K562 treated with DMSO at 1 percent for 48 hours (cell line): ENCODE results near the gene ZNF587. TPM values are rescaled to one million over a fixed set of nuclear protein-coding genes. Genes with fewer than 3 reads are reported as not detected.

Experiments
- total RNA-seq: library from RNA; unstranded; fragments of 300-600 nt; gene quantifications from 2 replicates; pipeline ENCODE4 v1.2.3, GENCODE V29; 2022; ENCODE audit warnings: low replicate concordance; ENCODE audit errors: extremely low read depth

Gene ZNF587
- not detected in 2 replicates for total RNA-seq

GRCh38 chr19:57849666-57850473, at the start of gene ZNF587:
Gene ZNF587 (plus strand): TSS chr19:57849859. CDS start chr19:57850039, 180 bp downstream.

GRCh38 chr19:57814505-57815246, 35.0 kb upstream of the ZNF587 start, which contains the start of gene ZNF552:
Gene ZNF552 (minus strand): TSS chr19:57814913. CDS start chr19:57814743, 170 bp downstream.

GRCh38 chr19:57830071-57830602, 19.5 kb upstream of the ZNF587 start, which contains the start of gene ZNF587B:
Gene ZNF587B (plus strand): TSS chr19:57830299. CDS start chr19:57830529, 230 bp downstream.

GRCh38 chr19:57888560-57889231, 39.0 kb downstream of the ZNF587 start, which contains the start of gene ZNF814:
Gene ZNF814 (minus strand): TSS chr19:57889037. CDS start chr19:57888802, 235 bp downstream.

Other genes with a start within 250 kb of the ZNF587 start
- not detected in 2 replicates for gene ZNF530, start 250.0 kb upstream of the ZNF587 start, total RNA-seq
- gene ZNF134, start 235.6 kb upstream of the ZNF587 start, total RNA-seq, result not detected in 2 replicates
- not detected in 2 replicates for gene ZNF211, start 216.7 kb upstream of the ZNF587 start, total RNA-seq
- not detected in 2 replicates for gene ZSCAN4, start 180.9 kb upstream of the ZNF587 start, total RNA-seq
- gene ZNF551, start 167.9 kb upstream of the ZNF587 start, total RNA-seq, result not detected in 2 replicates
- not detected in 2 replicates for gene ZNF154, start 140.7 kb upstream of the ZNF587 start, total RNA-seq
- gene ZNF671, start 122.2 kb upstream of the ZNF587 start, total RNA-seq, result not detected in 2 replicates
- not detected in 2 replicates for gene ZNF776, start 103.0 kb upstream of the ZNF587 start, total RNA-seq
- not detected in 2 replicates for gene ZNF586, start 80.2 kb upstream of the ZNF587 start, total RNA-seq
- gene ZNF552, start 34.9 kb upstream of the ZNF587 start, total RNA-seq, result not detected in 2 replicates
- not detected in 2 replicates for gene ZNF587B, start 19.6 kb upstream of the ZNF587 start, total RNA-seq
- not detected in 2 replicates for gene ZNF814, start 39.2 kb downstream of the ZNF587 start, total RNA-seq
- not detected in 2 replicates for gene ZNF417, start 66.7 kb downstream of the ZNF587 start, total RNA-seq
- gene ZNF418, start 85.5 kb downstream of the ZNF587 start, total RNA-seq, result not detected in 2 replicates
- not detected in 2 replicates for gene ZNF256, start 97.8 kb downstream of the ZNF587 start, total RNA-seq
- gene C19orf18, start 124.7 kb downstream of the ZNF587 start, total RNA-seq, result not detected in 2 replicates
- not detected in 2 replicates for gene ZNF606, start 153.0 kb downstream of the ZNF587 start, total RNA-seq
- gene ZSCAN1, start 184.2 kb downstream of the ZNF587 start, total RNA-seq, result not detected in 2 replicates
- not detected in 2 replicates for gene ZNF135, start 209.4 kb downstream of the ZNF587 start, total RNA-seq
- not detected in 2 replicates for gene ZSCAN18, start 248.4 kb downstream of the ZNF587 start, total RNA-seq